Vagina (tissue), 2 donors: ENCODE measurements around the gene TFAP2A.

Source experiments
- POLR2A ChIP-seq, 2 donors: fragments of 450-650 bp; IDR thresholded peaks; one replicate each; pipeline ENCODE4 v1.6.1; 2017; ENCODE audit warnings: antibody characterized with exemption in 2 of 2, mild to moderate bottlenecking in 2 of 2, moderate library complexity in 2 of 2
- POLR2AphosphoS5 ChIP-seq, 2 donors: sonication (generic); formaldehyde crosslinking; IDR thresholded peaks; one replicate each; pipeline ENCODE4 v1.9.0; 2017; ENCODE audit warnings: antibody characterized with exemption in 2 of 2, mild to moderate bottlenecking in 2 of 2, low read depth in 1 of 2; ENCODE audit not compliant: insufficient read depth in 1 of 2
- TF ChIP-seq, protein P1 (sequence below), 3 experiments: fragments of 450-650 bp in 2 of 3; fragments of 200-600 bp in 1 of 3; sonication (generic) in 1 of 3; IDR thresholded peaks; one replicate each; pipeline ENCODE4 v1.5.1; 2017 to 2019; ENCODE audit warnings: antibody characterized with exemption in 3 of 3, mild to moderate bottlenecking in 2 of 3, moderate library complexity in 2 of 3

DNA sequence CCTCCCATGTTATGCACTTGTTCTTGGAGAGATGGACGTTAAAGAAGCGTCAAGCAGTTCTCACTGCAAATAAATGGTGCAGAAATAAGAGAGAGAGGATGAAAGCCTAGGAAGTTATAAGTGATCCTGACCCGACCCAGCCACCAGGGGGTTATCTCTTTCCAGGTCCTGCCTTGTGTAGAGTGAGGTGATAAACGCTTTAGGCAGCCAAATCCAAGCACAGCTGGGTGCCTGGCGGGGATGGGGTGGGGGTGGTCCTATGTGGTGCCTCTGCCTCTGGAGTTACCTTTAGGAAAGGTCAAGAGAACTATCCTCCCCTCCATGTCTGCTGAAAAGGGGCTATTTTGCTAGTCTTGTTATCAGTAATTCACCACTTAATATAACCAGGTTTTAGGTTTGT lies 9.2 kb upstream of the TFAP2A start:
- TF ChIP-seq, protein P1, sequence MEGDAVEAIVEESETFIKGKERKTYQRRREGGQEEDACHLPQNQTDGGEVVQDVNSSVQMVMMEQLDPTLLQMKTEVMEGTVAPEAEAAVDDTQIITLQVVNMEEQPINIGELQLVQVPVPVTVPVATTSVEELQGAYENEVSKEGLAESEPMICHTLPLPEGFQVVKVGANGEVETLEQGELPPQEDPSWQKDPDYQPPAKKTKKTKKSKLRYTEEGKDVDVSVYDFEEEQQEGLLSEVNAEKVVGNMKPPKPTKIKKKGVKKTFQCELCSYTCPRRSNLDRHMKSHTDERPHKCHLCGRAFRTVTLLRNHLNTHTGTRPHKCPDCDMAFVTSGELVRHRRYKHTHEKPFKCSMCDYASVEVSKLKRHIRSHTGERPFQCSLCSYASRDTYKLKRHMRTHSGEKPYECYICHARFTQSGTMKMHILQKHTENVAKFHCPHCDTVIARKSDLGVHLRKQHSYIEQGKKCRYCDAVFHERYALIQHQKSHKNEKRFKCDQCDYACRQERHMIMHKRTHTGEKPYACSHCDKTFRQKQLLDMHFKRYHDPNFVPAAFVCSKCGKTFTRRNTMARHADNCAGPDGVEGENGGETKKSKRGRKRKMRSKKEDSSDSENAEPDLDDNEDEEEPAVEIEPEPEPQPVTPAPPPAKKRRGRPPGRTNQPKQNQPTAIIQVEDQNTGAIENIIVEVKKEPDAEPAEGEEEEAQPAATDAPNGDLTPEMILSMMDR (IDR thresholded peaks at IDR 0.05), result no peak
- no peak for TF ChIP-seq POLR2A (IDR thresholded peaks at IDR 0.05)
- TF ChIP-seq POLR2AphosphoS5 (IDR thresholded peaks at IDR 0.05; ENCODE audit: insufficient read depth in 1 of 2, low read depth in 1 of 2), result no peak
